ENCODE measurements around the gene CXorf65.

CXorf65 gene

GRCh38 chrX:71118032-71118984 lies 11.8 kb upstream of the CXorf65 start, which contains the start of gene MED12:
Gene MED12 (plus strand): TSS chrX:71118596. CDS start chrX:71118755, 159 bp downstream.
- no peak for TF ChIP-seq ZNF274 (IDR thresholded peaks at IDR 0.05; ENCODE audit: low read depth, low read length)
- H3K4me3 ChIP-seq (ENCODE audit: low read length) = peak within 1 kb of the TSS; percentile 83

- TF ChIP-seq ZNF274 (IDR thresholded peaks at IDR 0.05; ENCODE audit: low read depth, low read length) = no peak
- H3K4me3 ChIP-seq (ENCODE audit: low read length) = no peak overlapping the region
Observed at GRCh38 chrX:71117358-71117757, 10.8 kb upstream of the CXorf65 start.

GRCh38 chrX:71111921-71112431 lies 5.4 kb upstream of the CXorf65 start:
- TF ChIP-seq ZNF274 (IDR thresholded peaks at IDR 0.05; ENCODE audit: low read depth, low read length) = no peak
- H3K4me3 ChIP-seq (ENCODE audit: low read length) = peak overlapping the region; percentile 73; the same call in 1 of the 2 replicates

- peak within 1 kb of the TSS; percentile 73 for H3K4me3 ChIP-seq (ENCODE audit: low read length)
- TF ChIP-seq ZNF274 (IDR thresholded peaks at IDR 0.05; ENCODE audit: low read depth, low read length) = no peak
Observed at GRCh38 chrX:71111141-71111843, 4.8 kb upstream of the CXorf65 start, which contains the start of gene IL2RG. Gene IL2RG (minus strand): TSS chrX:71111577. CDS start chrX:71111539, 38 bp downstream.

- no peak for TF ChIP-seq ZNF274 (IDR thresholded peaks at IDR 0.05; ENCODE audit: low read depth, low read length)
- H3K4me3 ChIP-seq (ENCODE audit: low read length) = peak overlapping the region; percentile 73; the same call in 1 of the 2 replicates
Observed at GRCh38 chrX:71109051-71109450, 2.5 kb upstream of the CXorf65 start.

GRCh38 chrX:71107762-71108360 lies 1.3 kb upstream of the CXorf65 start:
- H3K4me3 ChIP-seq (ENCODE audit: low read length) = peak overlapping the region; percentile 22; the same call in 1 of the 2 replicates
- no peak for TF ChIP-seq ZNF274 (IDR thresholded peaks at IDR 0.05; ENCODE audit: low read depth, low read length)

- no peak for TF ChIP-seq ZNF274 (IDR thresholded peaks at IDR 0.05; ENCODE audit: low read depth, low read length)
- no peak overlapping the region for H3K4me3 ChIP-seq (ENCODE audit: low read length)
Observed at GRCh38 chrX:71107245-71107644, 705 bp upstream of the CXorf65 start.

- no peak overlapping the region for H3K4me3 ChIP-seq (ENCODE audit: low read length)
- no peak for TF ChIP-seq ZNF274 (IDR thresholded peaks at IDR 0.05; ENCODE audit: low read depth, low read length)
Observed at GRCh38 chrX:71105628-71106027, 912 bp downstream of the CXorf65 start.

GRCh38 chrX:71103110-71103983 lies 3.2 kb downstream of the CXorf65 start:
- no peak for TF ChIP-seq ZNF274 (IDR thresholded peaks at IDR 0.05; ENCODE audit: low read depth, low read length)
- peak overlapping the region; percentile 45; the same call in 1 of the 2 replicates for H3K4me3 ChIP-seq (ENCODE audit: low read length)

GRCh38 chrX:71102292-71102691 lies 4.2 kb downstream of the CXorf65 start:
- TF ChIP-seq ZNF274 (IDR thresholded peaks at IDR 0.05; ENCODE audit: low read depth, low read length) = no peak
- no peak overlapping the region for H3K4me3 ChIP-seq (ENCODE audit: low read length)

GRCh38 chrX:71100581-71101505 lies 5.7 kb downstream of the CXorf65 start:
- no peak overlapping the region for H3K4me3 ChIP-seq (ENCODE audit: low read length)
- no peak for TF ChIP-seq ZNF274 (IDR thresholded peaks at IDR 0.05; ENCODE audit: low read depth, low read length)

- H3K4me3 ChIP-seq (ENCODE audit: low read length) = no peak overlapping the region
- no peak for TF ChIP-seq ZNF274 (IDR thresholded peaks at IDR 0.05; ENCODE audit: low read depth, low read length)
Observed at GRCh38 chrX:71099736-71100135, 6.8 kb downstream of the CXorf65 start.
